CD4-positive, alpha-beta T cell treated with Interleukin-15 for 4 hours (primary cell): Measurements from ENCODE around the gene SH3RF3.

ENCODE experiments used
- DNase-seq: peaks from one replicate; pipeline ENCODE4 v3.0.0-alpha.2; 2020; ENCODE audit warnings: low spot score

SH3RF3 gene

DNA sequence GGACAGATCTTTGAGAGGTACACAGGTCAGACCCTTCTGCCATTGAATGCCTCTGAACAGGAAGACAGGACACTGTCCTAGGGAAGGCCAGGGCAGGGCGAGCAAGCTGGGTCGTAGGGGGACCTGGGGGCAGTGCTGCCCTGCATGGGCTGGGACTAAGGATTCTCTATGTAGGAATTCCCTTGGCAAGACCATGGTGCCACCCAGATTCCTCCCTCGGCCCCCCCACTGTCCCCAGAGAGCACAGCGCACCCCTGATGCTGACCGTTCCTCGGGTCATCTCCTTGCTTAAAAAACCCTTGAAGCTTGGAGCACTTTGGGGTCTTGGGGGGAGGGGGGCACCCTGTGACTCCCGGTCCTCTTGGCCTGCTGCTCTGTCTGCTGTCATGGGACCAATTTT is 289.7 kb downstream of the SH3RF3 start:
- DNase-seq = no peak

DNA sequence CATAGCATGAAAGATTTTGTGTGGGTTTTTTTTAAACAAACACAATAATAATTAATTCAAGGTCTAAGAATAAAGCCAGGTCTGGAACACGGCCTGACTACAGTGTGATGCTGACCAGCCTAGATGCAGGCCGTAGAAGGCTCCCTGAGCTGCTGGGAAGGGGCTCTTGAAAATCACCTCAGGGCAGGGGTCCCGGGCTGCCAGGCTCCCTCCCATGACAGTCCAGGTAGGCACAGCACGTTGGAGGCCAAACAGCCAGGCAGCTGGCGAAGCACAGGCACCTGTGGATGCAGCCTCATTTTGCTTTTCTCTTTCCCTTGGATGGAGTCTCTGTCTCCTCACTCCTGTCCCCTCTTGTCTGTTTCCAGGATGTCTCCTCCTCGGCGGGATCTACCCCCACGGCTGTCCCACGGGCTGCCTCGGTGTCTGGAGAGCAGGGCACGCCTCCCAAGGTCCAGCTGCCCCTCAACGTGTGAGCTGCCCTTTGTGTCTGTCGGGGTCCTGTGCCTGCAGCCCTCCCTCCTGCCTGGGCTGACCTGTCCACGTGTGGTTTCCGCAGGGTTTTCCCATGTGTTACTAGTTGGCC is 290.3 kb downstream of the SH3RF3 start:
- no peak for DNase-seq

GRCh38 chr2:109419960-109420370 is 291.0 kb downstream of the SH3RF3 start:
- DNase-seq = no peak

DNA sequence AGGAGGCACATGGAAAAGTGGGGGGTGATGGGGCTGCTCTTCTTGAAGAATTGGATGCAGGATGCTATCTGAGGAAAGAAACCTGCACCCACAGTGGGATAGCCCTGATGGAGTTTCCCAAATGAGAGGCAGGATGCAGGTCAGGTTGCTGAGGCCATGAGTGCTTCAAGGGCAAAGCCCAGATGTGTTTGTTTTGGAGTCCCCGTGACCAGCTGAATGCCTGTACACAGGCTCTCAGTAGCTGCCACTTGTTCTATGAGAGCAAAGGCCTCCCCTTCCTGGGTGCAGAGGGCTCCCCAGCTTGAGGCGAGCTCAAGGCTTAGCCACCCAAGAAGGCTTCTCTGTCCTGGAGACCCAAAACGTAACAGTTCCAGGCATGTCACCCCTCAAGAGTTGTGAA is 292.1 kb downstream of the SH3RF3 start:
- no peak for DNase-seq

DNA sequence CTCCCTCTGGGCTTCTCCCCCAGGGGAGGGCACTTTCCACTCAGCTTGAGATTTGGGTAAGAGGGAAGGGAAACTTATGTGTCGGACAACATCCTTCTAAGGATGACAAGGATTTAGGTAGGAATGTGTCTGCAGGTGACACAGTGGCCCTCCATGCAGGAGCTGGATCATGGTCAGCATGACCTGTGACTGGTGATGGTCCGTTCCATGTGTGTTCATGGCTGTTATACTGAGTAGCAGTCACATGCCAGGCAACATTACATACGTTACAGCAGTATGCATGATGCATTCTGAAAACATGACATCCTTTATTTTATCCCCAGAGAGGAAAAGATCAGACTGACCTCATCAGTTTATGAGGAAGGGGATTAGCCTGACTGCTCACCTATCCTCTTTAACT is 292.6 kb downstream of the SH3RF3 start:
- no peak for DNase-seq

GRCh38 chr2:109422071-109422757 is 293.2 kb downstream of the SH3RF3 start:
- DNase-seq = no peak

DNA sequence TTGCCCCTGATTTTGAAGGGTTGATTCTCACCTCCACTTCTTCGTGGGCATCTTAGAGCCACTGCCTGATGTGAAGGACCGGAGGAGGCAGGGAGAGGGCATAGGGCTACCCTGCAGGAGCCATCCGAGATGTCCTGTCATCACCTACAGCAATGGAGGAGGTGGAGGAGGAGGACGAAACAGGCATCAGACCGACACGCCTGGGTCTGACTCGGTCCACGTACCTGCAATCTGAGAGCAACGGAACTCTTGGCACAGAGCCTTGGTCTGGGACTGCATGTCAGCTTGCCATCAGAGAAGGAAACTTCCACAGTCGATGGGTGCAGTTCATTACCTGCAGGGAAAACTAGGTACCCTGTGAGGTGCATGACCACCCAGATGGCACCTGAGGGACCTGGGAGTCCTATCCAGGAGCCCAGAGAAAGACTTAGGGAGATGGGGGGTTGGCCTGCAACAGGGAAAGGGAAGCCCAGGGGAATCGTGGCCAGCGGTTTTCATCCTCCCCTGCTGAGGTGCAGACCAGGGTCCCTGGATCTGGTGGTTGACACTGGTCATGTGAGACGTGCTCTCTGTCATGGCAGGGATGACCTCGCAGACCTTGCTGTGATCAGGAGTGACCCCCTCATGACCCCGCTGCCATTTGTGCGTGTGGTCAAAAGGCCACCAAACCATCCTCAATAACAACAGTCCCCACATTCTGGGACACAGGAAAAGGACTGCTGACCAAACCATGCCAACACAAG is 293.9 kb downstream of the SH3RF3 start:
- DNase-seq = no peak

GRCh38 chr2:109423556-109424359 is 294.8 kb downstream of the SH3RF3 start:
- no peak for DNase-seq

- DNase-seq = no peak
These were observed 296.4 kb downstream of the SH3RF3 start for GRCh38 chr2:109425411-109425810.

- DNase-seq = no peak
These were observed 298.7 kb downstream of the SH3RF3 start for GRCh38 chr2:109427661-109428091.

- no peak for DNase-seq
These were observed 299.3 kb downstream of the SH3RF3 start for GRCh38 chr2:109428281-109428680.

- no peak for DNase-seq
These were observed 300.0 kb downstream of the SH3RF3 start for GRCh38 chr2:109428841-109429566.

DNA sequence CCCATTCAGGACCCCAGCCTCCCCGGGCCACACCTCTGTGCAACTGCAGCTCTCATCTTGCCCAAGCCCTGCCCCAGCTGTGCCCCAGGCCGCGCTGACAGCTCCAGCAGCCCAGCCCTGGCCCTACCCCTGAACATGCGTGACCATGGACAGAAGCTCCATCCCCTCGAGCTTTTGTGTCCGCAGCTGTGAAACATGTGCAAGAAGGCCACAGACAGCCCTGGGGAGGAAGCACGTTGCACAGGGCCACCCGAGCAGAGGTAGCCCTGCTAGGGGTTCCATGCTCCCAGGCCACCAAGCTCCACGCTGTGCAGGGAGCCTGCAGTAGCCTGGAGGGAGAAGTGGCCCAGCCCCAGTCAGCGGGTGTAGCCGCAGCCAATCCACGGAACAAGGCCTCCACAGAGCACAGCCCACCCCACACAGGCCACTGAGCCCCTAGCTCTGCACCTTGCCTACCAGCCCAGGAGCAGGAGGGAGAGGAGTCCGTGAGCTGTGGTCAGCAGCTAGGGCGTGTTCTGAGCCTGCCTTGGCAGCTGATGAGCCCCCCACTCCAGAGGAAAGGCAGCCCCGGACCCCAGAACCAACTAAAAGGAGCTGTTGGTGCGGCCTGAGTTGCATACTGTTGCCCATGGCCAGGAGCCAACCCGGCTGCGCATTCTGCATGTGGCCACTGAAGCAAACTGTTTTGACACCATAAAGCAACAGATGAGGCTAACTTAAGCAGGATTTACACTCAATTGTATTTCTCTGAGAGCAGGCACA is 300.7 kb downstream of the SH3RF3 start:
- no peak for DNase-seq

DNA sequence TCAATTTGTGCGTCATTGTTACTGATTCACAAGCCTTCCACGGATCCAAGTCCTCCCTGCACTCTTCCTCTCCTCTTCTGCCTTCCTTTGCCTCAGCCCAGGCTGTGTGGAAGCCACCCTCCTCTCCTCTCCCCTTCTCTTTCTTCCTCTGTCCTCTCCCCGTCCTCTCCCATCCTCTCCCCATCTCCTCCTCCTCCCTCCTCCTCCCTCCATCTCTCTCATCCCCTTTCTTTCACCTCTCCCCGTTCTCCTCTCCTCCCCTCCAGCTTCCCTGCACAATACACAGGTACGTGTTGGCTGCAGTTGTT is 301.3 kb downstream of the SH3RF3 start:
- no peak for DNase-seq

DNA sequence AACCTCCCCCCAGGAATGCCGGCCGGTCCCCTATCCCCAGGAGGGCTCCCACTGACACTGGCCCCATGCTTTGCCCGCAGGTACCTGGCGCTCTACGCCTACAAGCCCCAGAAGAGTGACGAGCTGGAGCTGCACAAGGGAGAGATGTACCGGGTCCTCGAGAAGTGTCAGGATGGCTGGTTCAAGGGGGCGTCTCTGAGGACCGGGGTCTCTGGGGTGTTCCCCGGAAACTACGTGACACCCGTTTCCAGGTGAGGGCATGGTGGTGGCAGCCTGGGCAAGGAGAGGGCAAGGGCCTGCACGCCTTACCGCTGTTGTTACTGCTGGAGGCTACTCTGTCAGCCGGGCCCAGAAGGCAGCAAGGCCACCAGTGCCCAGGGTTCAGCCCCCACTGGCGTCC is 303.4 kb downstream of the SH3RF3 start:
- DNase-seq = no peak

DNA sequence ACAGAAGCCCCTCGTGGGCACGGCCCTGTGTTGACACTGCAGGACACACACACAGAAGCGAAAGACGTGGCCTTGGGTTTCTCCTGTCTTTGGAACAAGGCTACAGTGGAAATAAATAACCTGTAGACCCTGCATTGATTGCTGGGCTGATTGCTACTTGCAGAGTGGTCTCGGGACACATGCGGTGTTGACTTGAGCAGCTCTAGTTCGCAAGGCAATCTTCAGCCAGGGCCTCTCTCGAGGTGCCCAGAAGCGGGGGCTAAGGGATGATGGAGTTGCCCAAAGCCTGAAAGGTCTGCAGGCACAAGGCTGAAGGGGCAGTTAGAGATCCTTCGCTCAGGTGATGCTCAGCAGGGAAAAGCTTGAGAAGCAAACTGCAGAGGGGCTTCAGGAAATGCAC is 304.5 kb downstream of the SH3RF3 start:
- DNase-seq = no peak

GRCh38 chr2:109433926-109434325 is 304.9 kb downstream of the SH3RF3 start:
- DNase-seq = no peak

- DNase-seq = no peak
These were observed 305.3 kb downstream of the SH3RF3 start for GRCh38 chr2:109434351-109434750.

DNA sequence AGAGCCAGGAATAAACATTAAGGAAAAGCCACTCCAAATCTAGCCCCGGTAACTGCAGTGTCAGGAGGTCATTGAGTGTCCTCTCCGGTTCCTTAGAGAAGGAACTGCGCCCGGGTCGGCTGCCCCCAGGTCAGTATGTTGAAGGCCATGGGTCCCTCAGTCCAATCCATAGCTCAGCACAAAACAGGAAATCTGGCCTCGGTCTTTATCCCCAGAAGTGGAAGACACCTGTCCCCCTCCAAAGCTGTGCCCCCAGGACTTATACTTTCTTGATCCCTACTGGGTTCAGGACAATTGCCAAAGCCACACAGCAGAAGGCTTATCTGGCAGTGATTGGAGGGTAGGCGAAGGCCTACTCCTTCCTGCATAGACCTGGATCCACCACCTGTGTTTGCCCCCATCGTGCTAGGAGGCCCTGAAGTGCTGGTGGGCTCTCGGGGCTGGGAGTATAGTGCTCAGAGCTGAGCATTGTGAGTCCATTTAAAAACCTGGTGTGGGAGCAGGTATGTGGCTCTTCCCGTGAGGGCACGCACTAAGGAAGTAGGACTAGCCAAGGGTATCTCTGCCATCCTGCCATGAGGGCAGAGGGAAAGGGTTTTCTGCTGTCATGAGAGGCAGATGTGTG is 306.2 kb downstream of the SH3RF3 start:
- DNase-seq = no peak

DNA sequence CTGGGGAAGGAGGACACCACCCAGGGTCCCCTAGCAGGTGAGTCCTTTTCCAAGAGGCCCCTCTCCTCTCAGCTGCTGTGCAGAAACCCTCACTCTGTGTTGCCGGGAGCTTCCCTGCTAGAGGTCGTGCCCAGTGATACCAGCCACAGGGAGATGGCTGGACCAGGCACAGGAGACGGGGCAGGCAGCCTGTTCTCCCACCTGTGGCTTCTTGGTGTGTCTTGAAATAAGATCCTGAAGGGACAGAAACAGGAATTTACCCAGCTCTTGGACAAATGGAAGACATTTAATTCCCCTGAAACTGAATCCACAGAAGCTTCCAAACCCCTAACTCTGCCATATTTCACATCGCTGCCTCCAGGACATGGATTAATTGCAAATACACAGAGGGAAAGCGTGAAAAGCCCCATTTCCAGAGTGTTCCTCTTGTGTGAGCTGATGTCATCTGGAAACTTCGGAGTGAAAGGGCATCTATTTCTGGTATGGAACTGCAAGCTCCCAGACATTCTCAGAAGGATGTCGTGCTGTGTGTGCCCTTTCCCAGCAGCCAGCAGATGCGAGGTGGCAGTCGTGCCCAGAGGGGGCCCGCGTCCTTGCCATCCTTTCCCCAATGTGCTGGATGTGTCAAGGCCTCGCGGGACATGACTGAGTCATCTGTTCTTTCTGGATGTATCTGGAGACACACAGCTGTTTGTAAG is 307.0 kb downstream of the SH3RF3 start:
- DNase-seq = no peak
